ENCODE results near the gene SOX3. TPM values are rescaled to one million over a fixed set of nuclear protein-coding genes. Genes with fewer than 3 reads are reported as not detected.

The SOX3 gene
- total RNA-seq, 2 experiments from 2014 or later = not detected

- H3K36me3 ChIP-seq (ENCODE audit: insufficient read depth, low read length) = no peaks in the 10 kb centered on the region
- H2AFZ ChIP-seq (ENCODE audit: low read length) = no peak overlapping the region
- no peaks in the 10 kb centered on the region for H3K9me3 ChIP-seq (ENCODE audit: low read length)
- no peak for TF ChIP-seq CTCF (conservative IDR thresholded peaks at IDR 0.05; ENCODE audit: low read length)
- TF ChIP-seq EZH2phosphoT487 (IDR thresholded peaks at IDR 0.05; ENCODE audit: borderline replicate concordance, low read depth, low read length) = no peak
- no peak overlapping the region for H3K4me2 ChIP-seq (ENCODE audit: low read length)
- CTCF ChIA-PET (ENCODE audit: unreplicated experiment) = no interaction called here
- no peak for DNase-seq (ENCODE audit: low spot score)
- no peak overlapping the region for H3K4me3 ChIP-seq (ENCODE audit: low read depth, low read length, poor library complexity, severe bottlenecking)
- intact Hi-C loops (cut with micrococcal nuclease; ENCODE audit: unreplicated experiment) = no loop called here
- no peaks in the 10 kb centered on the region for H3K9me2 ChIP-seq (ENCODE audit: insufficient read depth, low read length)
- H3K27ac ChIP-seq (ENCODE audit: low read depth, low read length, poor library complexity, severe bottlenecking) = no peak overlapping the region
- no peaks in the 10 kb centered on the region for H4K20me1 ChIP-seq (ENCODE audit: insufficient read depth, low read length)
- POLR2A ChIA-PET = no interaction called here
- H3K4me1 ChIP-seq (ENCODE audit: insufficient read depth, low read length, poor library complexity, severe bottlenecking) = no peaks in the 10 kb centered on the region
- no TSS peak for BruUV-seq (replicated peaks)
- H3K79me2 ChIP-seq (ENCODE audit: insufficient read depth, low read depth, low read length) = no peaks in the 10 kb centered on the region
Observed at GRCh38 chrX:140477987-140478386, 26.9 kb downstream of the SOX3 start.

- no peak overlapping the region for H3K4me3 ChIP-seq (ENCODE audit: low read depth, low read length, poor library complexity, severe bottlenecking)
- no peaks in the 10 kb centered on the region for H3K9me2 ChIP-seq (ENCODE audit: insufficient read depth, low read length)
- POLR2A ChIA-PET = no interaction called here
- DNase-seq (ENCODE audit: low spot score) = no peak
- no TSS peak for BruUV-seq (replicated peaks)
- no peak overlapping the region for H2AFZ ChIP-seq (ENCODE audit: low read length)
- intact Hi-C loops (cut with micrococcal nuclease; ENCODE audit: unreplicated experiment) = no loop called here
- no peaks in the 10 kb centered on the region for H3K9me3 ChIP-seq (ENCODE audit: low read length)
- no peak overlapping the region for H3K4me2 ChIP-seq (ENCODE audit: low read length)
- no peaks in the 10 kb centered on the region for H3K4me1 ChIP-seq (ENCODE audit: insufficient read depth, low read length, poor library complexity, severe bottlenecking)
- no peak for TF ChIP-seq CTCF (conservative IDR thresholded peaks at IDR 0.05; ENCODE audit: low read length)
- no peak for TF ChIP-seq EZH2phosphoT487 (IDR thresholded peaks at IDR 0.05; ENCODE audit: borderline replicate concordance, low read depth, low read length)
- CTCF ChIA-PET (ENCODE audit: unreplicated experiment) = no interaction called here
- no peaks in the 10 kb centered on the region for H4K20me1 ChIP-seq (ENCODE audit: insufficient read depth, low read length)
- no peaks in the 10 kb centered on the region for H3K36me3 ChIP-seq (ENCODE audit: insufficient read depth, low read length)
- no peak overlapping the region for H3K27ac ChIP-seq (ENCODE audit: low read depth, low read length, poor library complexity, severe bottlenecking)
- H3K79me2 ChIP-seq (ENCODE audit: insufficient read depth, low read depth, low read length) = no peaks in the 10 kb centered on the region
Observed at GRCh38 chrX:140475025-140475424, 29.8 kb downstream of the SOX3 start.

- no peaks in the 10 kb centered on the region for H3K4me1 ChIP-seq (ENCODE audit: insufficient read depth, low read length, poor library complexity, severe bottlenecking)
- H3K4me3 ChIP-seq (ENCODE audit: low read depth, low read length, poor library complexity, severe bottlenecking) = no peak overlapping the region
- BruUV-seq (replicated peaks) = no TSS peak
- CTCF ChIA-PET (ENCODE audit: unreplicated experiment) = no interaction called here
- no peak for DNase-seq (ENCODE audit: low spot score)
- H3K79me2 ChIP-seq (ENCODE audit: insufficient read depth, low read depth, low read length) = no peaks in the 10 kb centered on the region
- no peaks in the 10 kb centered on the region for H3K36me3 ChIP-seq (ENCODE audit: insufficient read depth, low read length)
- no peaks in the 10 kb centered on the region for H3K9me3 ChIP-seq (ENCODE audit: low read length)
- H4K20me1 ChIP-seq (ENCODE audit: insufficient read depth, low read length) = no peaks in the 10 kb centered on the region
- no peak for TF ChIP-seq CTCF (conservative IDR thresholded peaks at IDR 0.05; ENCODE audit: low read length)
- H3K9me2 ChIP-seq (ENCODE audit: insufficient read depth, low read length) = no peaks in the 10 kb centered on the region
- H3K4me2 ChIP-seq (ENCODE audit: low read length) = no peak overlapping the region
- intact Hi-C loops (cut with micrococcal nuclease; ENCODE audit: unreplicated experiment) = no loop called here
- no peak overlapping the region for H3K27ac ChIP-seq (ENCODE audit: low read depth, low read length, poor library complexity, severe bottlenecking)
- no peak overlapping the region for H2AFZ ChIP-seq (ENCODE audit: low read length)
- POLR2A ChIA-PET = no interaction called here
Observed at GRCh38 chrX:140467211-140467610, 37.7 kb downstream of the SOX3 start.

Other genes starting within 250 kb of the SOX3 start
- gene LINC00632, start 204.7 kb upstream of the SOX3 start, total RNA-seq (2014; rRNA removed; shearing (Covaris generic)) = not detected in 2 replicates
- not detected in 2 replicates for gene LINC00632, start 204.7 kb upstream of the SOX3 start, total RNA-seq (2022)

All from OCI-LY7 (cell line).